MM.1S (cell line): ENCODE data around the gene GNG3.

ENCODE experiments used
- DNase-seq: peaks from one replicate; pipeline ENCODE4 v3.0.0-alpha.2; 2015
- H2AFZ ChIP-seq: fragments of 300-600 bp; sonication (generic); 2 replicates; pipeline ENCODE4 v1.6.0; 2016; ENCODE audit warnings: antibody characterized with exemption, low read length
- H3F3A ChIP-seq: fragments of 300-600 bp; sonication (generic); 2 replicates; pipeline ENCODE4 v1.6.1; 2016; ENCODE audit warnings: mild to moderate bottlenecking, antibody characterized with exemption, low read length, moderate library complexity, mixed read lengths; ENCODE audit not compliant: insufficient read depth
- H3K27ac ChIP-seq: fragments of 300-600 bp; sonication (generic); 2 replicates; pipeline ENCODE4 v1.5.1; 2016; ENCODE audit warnings: mild to moderate bottlenecking, low read length
- H3K27me3 ChIP-seq: fragments of 300-600 bp; sonication (generic); replicated peaks from 2 replicates; pipeline ENCODE4 v1.6.0; 2016; ENCODE audit warnings: low read length; ENCODE audit not compliant: insufficient read depth
- H3K36me3 ChIP-seq: fragments of 300-600 bp; sonication (generic); replicated peaks from 2 replicates; pipeline ENCODE4 v1.6.1; 2016; ENCODE audit warnings: mild to moderate bottlenecking, low read length, mixed read lengths; ENCODE audit not compliant: insufficient read depth
- H3K4me1 ChIP-seq: fragments of 300-600 bp; sonication (generic); 2 replicates; pipeline ENCODE4 v1.6.1; 2016; ENCODE audit warnings: low read length, mixed read lengths
- H3K4me2 ChIP-seq: fragments of 300-600 bp; sonication (generic); 2 replicates; pipeline ENCODE4 v1.6.0; 2016; ENCODE audit warnings: low read depth, low read length
- H3K4me3 ChIP-seq: fragments of 300-600 bp; sonication (generic); 2 replicates; pipeline ENCODE4 v1.5.1; 2016; ENCODE audit warnings: low read length, mixed read lengths
- H3K79me2 ChIP-seq: fragments of 300-600 bp; sonication (generic); 2 replicates; pipeline ENCODE4 v1.6.1; 2016; ENCODE audit warnings: mixed run types, low read length, mixed read lengths
- H3K9ac ChIP-seq: fragments of 300-600 bp; sonication (generic); 2 replicates; pipeline ENCODE4 v1.6.1; 2016; ENCODE audit warnings: low read length, mixed read lengths
- H3K9me2 ChIP-seq: fragments of 300-600 bp; sonication (generic); replicated peaks from 2 replicates; pipeline ENCODE4 v1.6.1; 2016; ENCODE audit warnings: mild to moderate bottlenecking, low read length, mixed read lengths; ENCODE audit not compliant: insufficient read depth
- H3K9me3 ChIP-seq: fragments of 300-600 bp; sonication (generic); replicated peaks from 2 replicates; pipeline ENCODE4 v1.6.1; 2016; ENCODE audit warnings: mild to moderate bottlenecking, low read length, mixed read lengths; ENCODE audit not compliant: insufficient read depth
- H4K20me1 ChIP-seq: fragments of 300-600 bp; sonication (generic); 2 replicates; pipeline ENCODE4 v1.6.1; 2016; ENCODE audit warnings: mild to moderate bottlenecking, low read length, moderate library complexity, mixed read lengths; ENCODE audit not compliant: insufficient read depth
- EZH2 ChIP-seq: fragments of 300-600 bp; sonication (generic); optimal IDR thresholded peaks from 2 replicates; pipeline ENCODE3; 2017; ENCODE audit warnings: low read depth, mild to moderate bottlenecking, antibody characterized with exemption, low read length, mixed read lengths
- EZH2phosphoT487 ChIP-seq: fragments of 300-600 bp; sonication (generic); IDR thresholded peaks from 2 replicates; pipeline ENCODE4 v1.6.1; 2018; ENCODE audit warnings: antibody characterized with exemption, low read length
- TF ChIP-seq, protein P1 (sequence below): fragments of 300-600 bp; sonication (generic); IDR thresholded peaks from 2 replicates; pipeline ENCODE4 v1.5.1; 2016; ENCODE audit warnings: antibody characterized with exemption, low read length, mixed read lengths

GNG3 gene

DNA sequence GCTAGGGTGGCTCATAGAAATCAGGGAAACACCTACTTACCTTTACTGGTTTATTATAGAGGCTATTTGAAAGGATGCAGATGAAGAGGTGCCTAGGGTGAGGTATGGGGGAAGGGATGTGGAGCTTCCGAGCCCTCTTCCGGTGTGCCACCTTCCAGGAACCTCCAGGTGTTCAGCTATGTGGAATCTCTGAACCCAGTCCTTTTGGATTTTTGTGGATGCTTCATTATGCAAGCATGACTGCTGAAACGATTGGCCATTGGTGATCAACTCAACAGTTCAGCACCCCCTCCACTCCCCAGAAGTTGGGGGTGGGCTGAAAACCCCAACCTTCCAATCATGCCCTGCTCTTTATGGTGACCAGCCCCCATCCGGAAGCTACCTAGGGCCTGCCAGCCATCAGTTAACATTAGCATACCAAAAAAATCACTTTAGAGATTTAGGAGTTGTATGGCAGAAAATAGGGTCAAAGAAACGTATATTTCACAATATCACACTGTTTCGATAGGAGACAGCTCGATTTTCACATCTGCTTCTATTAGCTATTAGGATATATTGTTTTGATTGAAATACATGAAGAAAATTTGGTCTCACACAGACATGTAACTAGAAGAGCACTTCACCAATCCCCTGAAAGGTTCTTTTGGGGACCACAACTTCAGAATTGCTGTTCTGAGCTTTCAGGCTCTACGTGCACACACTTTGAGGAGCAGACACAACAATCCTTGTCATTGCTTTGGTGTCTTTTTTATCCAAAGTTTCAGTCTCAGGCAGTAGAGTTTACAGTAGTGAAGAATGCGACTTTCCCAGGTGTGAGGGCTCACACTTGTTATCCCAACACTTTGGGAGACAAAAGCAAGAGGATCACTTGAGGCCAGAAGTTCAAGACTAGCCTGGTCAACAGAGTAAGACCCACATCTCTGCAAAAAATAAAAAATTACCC, 50.6 kb downstream of the GNG3 start:
- H2AFZ ChIP-seq, result no peak overlapping the region
- no peak overlapping the region for H3K4me2 ChIP-seq
- peaks cover 19% of the 10 kb centered on the region for H3K79me2 ChIP-seq
- DNase-seq, result no peak
- H3K4me1 ChIP-seq, result peaks cover 9% of the 10 kb centered on the region
- H3F3A ChIP-seq, result peaks cover 6% of the 10 kb centered on the region; the same call in 1 of the 2 replicates
- no peak overlapping the region for H3K27ac ChIP-seq
- H3K4me3 ChIP-seq, result no peak overlapping the region
- H3K9me3 ChIP-seq, result no peaks in the 10 kb centered on the region
- TF ChIP-seq EZH2phosphoT487 (no peak), EZH2 (no peak)
- TF ChIP-seq, protein P1, sequence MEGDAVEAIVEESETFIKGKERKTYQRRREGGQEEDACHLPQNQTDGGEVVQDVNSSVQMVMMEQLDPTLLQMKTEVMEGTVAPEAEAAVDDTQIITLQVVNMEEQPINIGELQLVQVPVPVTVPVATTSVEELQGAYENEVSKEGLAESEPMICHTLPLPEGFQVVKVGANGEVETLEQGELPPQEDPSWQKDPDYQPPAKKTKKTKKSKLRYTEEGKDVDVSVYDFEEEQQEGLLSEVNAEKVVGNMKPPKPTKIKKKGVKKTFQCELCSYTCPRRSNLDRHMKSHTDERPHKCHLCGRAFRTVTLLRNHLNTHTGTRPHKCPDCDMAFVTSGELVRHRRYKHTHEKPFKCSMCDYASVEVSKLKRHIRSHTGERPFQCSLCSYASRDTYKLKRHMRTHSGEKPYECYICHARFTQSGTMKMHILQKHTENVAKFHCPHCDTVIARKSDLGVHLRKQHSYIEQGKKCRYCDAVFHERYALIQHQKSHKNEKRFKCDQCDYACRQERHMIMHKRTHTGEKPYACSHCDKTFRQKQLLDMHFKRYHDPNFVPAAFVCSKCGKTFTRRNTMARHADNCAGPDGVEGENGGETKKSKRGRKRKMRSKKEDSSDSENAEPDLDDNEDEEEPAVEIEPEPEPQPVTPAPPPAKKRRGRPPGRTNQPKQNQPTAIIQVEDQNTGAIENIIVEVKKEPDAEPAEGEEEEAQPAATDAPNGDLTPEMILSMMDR, result no peak
- H3K27me3 ChIP-seq, result no peaks in the 10 kb centered on the region
- no peaks in the 10 kb centered on the region for H4K20me1 ChIP-seq
- H3K9me2 ChIP-seq, result no peaks in the 10 kb centered on the region
- no peaks in the 10 kb centered on the region for H3K36me3 ChIP-seq
- H3K9ac ChIP-seq, result no peak overlapping the region
